ENCODE results near the gene CPNE9. TPM values are rescaled to one million over a fixed set of nuclear protein-coding genes. Genes with fewer than 3 reads are reported as not detected.

The CPNE9 gene
- total RNA-seq, 1 experiment from 2014 or later = 3.5 TPM

- no peak overlapping the region for H3K56ac ChIP-seq (ENCODE audit: insufficient read length, low read depth, low read length)
- no peak overlapping the region for H2AFZ ChIP-seq (ENCODE audit: low read length)
- no peak overlapping the region for H3K4me3 Mint-ChIP-seq
- H3K9ac ChIP-seq (ENCODE audit: extremely low read depth, insufficient read length, low read length) = no peak overlapping the region
- H3K9me3 ChIP-seq (ENCODE audit: control insufficient read depth, low read depth, low read length) = no peaks in the 10 kb centered on the region
- H3K27ac ChIP-seq (ENCODE audit: insufficient read length, low read depth, low read length) = no peak overlapping the region
- H3K4ac ChIP-seq (ENCODE audit: low read depth, low read length) = no peak overlapping the region
- no peak overlapping the region for H4K8ac ChIP-seq (replicated peaks; ENCODE audit: insufficient read length, low read depth, low read length)
- H3K23ac ChIP-seq (ENCODE audit: insufficient read length, low read depth, low read length) = no peak overlapping the region
- H2BK5ac ChIP-seq (ENCODE audit: insufficient read length, low read length) = no peak overlapping the region
- no peak overlapping the region for H3K18ac ChIP-seq (ENCODE audit: insufficient read length, low read depth, low read length)
- no peaks in the 10 kb centered on the region for H3K79me2 ChIP-seq (ENCODE audit: insufficient read depth, low read length)
- no peak overlapping the region for H2BK120ac ChIP-seq (ENCODE audit: low read depth, low read length, poor library complexity, severe bottlenecking)
- H2AK5ac ChIP-seq (ENCODE audit: insufficient read length, low read length) = no peak overlapping the region
- H4K5ac ChIP-seq (ENCODE audit: insufficient read length, low read depth, low read length) = no peak overlapping the region
- no peaks in the 10 kb centered on the region for H4K20me1 ChIP-seq (ENCODE audit: control insufficient read depth, insufficient read depth, insufficient read length)
- no peak for DNase-seq
- no peak overlapping the region for H3K14ac ChIP-seq (ENCODE audit: insufficient read depth, low read length)
- H3K4me1 Mint-ChIP-seq = peaks cover 8 to 12% of the 10 kb centered on the region in 2 experiments
- H3K27ac Mint-ChIP-seq = no peak overlapping the region
- no peak overlapping the region for H2BK12ac ChIP-seq (ENCODE audit: insufficient read length, low read depth, low read length)
- no CpG with 5 or more reads among the region's 6 CpGs for WGBS (ENCODE audit: extremely low coverage, insufficient read length, low lambda C conversion rate)
- no peak overlapping the region for H2BK20ac ChIP-seq (ENCODE audit: low read depth, low read length, poor library complexity, severe bottlenecking)
- H3K27me3 ChIP-seq (ENCODE audit: insufficient read depth, low read length) = no peaks in the 10 kb centered on the region
- H4K91ac ChIP-seq (ENCODE audit: insufficient read length, low read depth, low read length) = no peak overlapping the region
- H3K27me3 Mint-ChIP-seq (ENCODE audit: low read depth) = peaks cover 6% of the 10 kb centered on the region
- H3K36me3 Mint-ChIP-seq (ENCODE audit: insufficient read depth in 1 of 3, low read depth in 3 of 3) = no peaks in the 10 kb centered on the region
- no peaks in the 10 kb centered on the region for H3K23me2 ChIP-seq (ENCODE audit: insufficient read length, low read depth, low read length, poor library complexity, severe bottlenecking)
- H3T11ph ChIP-seq (ENCODE audit: low read length) = no peak overlapping the region
- peak; percentile 29; the same call in 1 of the 3 replicates for TF ChIP-seq CTCF (conservative IDR thresholded peaks at IDR 0.05)
- no peaks in the 10 kb centered on the region for H3K9me3 Mint-ChIP-seq
- H3K79me1 ChIP-seq (ENCODE audit: insufficient read depth, low read depth, low read length, poor library complexity, severe bottlenecking) = no peaks in the 10 kb centered on the region
- H3K4me2 ChIP-seq (ENCODE audit: insufficient read depth, insufficient read length, low read length) = no peak overlapping the region
- H2BK15ac ChIP-seq (ENCODE audit: low read depth, low read length) = no peak overlapping the region
- no peaks in the 10 kb centered on the region; the same call in 1 of the 2 replicates for H3K4me1 ChIP-seq (ENCODE audit: insufficient read depth, low read length)
Observed at GRCh38 chr3:9715764-9716437, 12.3 kb downstream of the CPNE9 start.

Measured in H9 (cell line).